ENCODE measurements around the gene PTPRT.

- TF ChIP-seq CTCF (conservative IDR thresholded peaks at IDR 0.05 in 1 of 2, IDR thresholded peaks at IDR 0.05 in 1 of 2; ENCODE audit: low read depth in 1 of 2, low read length in 2 of 2) (no peak), EZH2 (IDR thresholded peaks at IDR 0.05; ENCODE audit: low read length, missing control alignments) (no peak)
These were observed 97.2 kb downstream of the PTPRT start for GRCh38 chr20:43092386-43093088.
